HG03159 (cell line): ENCODE measurements around the gene SCCPDH.
"Not testable (repeated sequence)": the region's sequence is repeated elsewhere in the genome, so short reads cannot be mapped to it uniquely, and the experiment has no call there.

ENCODE experiments used
- ATAC-seq: cut with Tn5 transposase; IDR thresholded peaks from one replicate; pipeline ENCODE4 v1.9.1; 2021; ENCODE audit warnings: mild to moderate bottlenecking, moderate library complexity; ENCODE audit not compliant: unreplicated experiment

The SCCPDH gene

GRCh38 chr1:246724016-246724730, at the start of gene SCCPDH:
Gene SCCPDH (plus strand): TSS chr1:246724409. CDS start chr1:246724423, 14 bp downstream.
- peak; percentile 91 for ATAC-seq

DNA sequence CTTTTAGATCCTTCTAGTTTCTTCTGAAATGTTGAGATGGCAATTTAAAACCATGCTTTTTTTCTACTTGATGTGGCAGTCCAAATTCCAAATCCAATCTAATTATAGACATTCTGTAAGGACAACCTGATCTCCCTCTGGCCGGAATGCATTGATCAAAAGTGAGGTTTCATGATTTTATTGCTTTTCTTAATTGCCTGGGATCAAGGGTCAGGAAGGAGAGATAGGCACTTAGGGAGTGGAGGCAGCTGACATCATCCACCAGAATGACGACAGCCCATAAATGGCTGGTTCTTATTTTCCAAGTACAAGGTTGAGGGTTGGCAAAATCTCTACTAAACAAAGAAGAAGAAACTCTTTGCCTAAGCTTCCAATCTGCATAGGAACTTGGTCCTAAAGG, 46.4 kb upstream of the SCCPDH start:
- ATAC-seq, result no peak

GRCh38 chr1:246678816-246679793, 45.1 kb upstream of the SCCPDH start:
- ATAC-seq, result no peak

DNA sequence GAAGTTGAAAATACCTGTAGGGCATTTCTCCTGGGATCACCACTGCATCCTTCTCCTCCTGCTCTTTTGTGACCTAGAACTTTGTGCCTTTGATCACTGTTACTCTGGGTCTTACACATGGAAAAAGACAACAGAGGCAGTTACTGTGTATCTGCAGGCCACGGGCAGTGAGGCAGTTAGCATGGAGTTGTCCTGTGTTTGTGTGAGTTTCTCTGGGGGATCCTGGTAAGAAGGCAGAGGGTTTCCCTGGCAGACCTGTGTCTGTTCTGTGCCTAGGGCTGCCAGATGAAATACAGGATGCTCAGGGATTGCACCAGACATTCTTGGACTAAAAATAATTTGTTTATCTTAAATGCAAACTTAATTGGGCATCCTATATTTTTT, 44.4 kb upstream of the SCCPDH start:
- no peak for ATAC-seq

DNA sequence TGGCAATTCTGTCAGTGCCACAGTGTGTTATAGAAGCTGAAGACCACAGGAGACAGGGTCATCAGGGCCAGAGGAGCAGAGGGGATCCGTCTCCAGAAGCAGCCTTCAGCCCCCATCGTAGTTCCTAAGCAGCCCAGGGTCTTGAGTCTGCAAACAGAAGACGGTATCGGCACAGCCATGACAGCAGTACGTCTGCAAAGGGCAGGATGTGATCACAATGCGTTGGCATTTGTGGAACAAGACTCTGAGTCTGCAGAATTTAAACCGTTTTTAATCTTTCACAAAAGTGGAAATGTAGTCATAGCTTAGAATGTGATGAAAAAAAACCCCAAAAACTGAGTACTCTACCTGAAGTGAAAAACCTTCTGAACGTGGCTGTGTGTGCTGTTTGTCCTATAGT, 44.0 kb upstream of the SCCPDH start:
- no peak for ATAC-seq

DNA sequence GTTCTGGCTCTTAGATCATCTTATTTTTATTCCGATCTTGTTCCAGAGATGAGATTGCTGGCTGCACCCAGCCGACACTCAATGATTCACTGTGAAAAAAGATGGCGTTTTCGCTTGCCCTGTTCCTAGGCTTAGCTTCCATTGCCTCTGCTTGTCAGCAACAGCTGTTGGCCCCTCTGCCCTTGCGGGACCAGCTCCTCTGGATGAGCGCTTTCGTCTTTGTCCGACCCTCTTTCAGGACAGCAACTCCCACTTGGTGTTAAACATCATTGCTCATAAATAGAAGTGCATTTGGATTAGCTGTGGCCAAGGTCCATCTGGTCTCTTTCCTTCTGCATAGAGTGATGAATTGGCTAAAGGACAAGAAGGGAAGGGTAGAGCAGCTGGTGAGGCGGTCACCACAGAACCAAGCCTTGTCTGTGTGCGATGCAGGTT, 43.5 kb upstream of the SCCPDH start:
- no peak for ATAC-seq

- no peak for ATAC-seq
Measured at GRCh38 chr1:246681900-246682895, 42.0 kb upstream of the SCCPDH start.

DNA sequence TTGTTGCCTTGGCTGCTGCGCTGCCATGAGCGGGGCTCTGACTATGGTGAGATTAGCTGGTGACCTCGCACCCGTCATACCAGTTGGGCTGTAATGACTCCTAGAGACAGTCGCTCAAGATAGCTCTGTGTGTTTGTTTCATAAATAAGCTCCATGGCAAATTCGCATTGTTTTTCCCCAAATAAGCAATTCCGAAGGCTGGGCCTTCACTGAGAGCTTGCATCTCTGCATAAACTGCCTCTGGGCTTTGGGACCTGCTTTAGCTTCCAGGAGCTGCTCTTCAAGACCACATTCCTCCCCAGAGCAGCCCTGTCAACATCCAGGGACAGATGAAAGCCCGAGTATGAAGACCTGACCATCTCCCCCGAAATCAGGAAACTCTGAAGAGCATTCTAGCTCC, 40.7 kb upstream of the SCCPDH start:
- no peak for ATAC-seq

DNA sequence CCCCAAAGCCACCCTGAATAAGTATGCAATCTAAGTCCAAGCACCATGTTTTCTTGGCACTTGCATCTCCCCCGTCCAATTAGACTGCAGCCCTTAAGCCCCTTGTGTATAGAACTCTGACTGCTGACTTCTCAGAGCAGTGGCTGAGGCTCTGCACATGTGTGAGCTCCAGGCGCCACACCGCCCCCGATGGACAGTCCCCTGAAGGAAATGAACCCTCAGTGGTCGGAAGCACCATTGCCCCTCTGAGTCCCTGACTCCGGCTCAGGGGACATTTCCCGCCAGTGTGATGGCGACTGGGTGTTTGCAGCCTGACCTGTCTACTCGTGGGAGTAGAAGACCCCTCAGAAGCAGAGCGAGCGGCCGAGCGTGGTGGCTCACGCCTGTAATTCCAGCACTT, 37.2 kb upstream of the SCCPDH start:
- no peak for ATAC-seq

DNA sequence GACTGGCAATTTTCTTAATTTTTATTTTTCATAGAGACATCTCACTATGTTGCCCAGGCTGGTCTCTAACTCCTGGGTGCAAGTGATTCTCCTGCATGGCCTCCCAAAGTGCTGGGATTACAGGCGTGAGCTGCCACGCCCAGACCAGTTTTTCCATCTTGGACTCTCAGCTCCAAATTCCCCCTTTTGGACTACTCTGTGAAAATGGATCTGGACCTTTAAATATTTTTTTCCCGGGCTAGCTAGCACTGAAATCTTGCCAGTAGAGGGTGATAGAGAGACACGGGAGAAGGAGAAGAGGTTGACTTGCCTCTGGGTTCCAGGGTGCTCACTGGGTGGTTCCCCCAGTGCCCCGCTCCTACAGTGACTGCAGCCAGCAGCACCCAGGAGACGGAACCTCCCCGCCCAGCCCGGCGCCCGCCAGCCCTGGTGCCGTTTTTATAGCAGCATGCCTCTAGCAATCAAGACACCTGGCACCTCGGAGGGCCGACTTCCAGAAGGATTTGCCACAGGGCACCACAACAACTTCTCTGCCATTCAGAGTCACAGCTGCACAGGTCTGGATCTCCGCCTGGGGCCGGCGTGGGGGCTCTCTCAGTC, 34.7 kb upstream of the SCCPDH start:
- ATAC-seq, result peak; percentile 98

DNA sequence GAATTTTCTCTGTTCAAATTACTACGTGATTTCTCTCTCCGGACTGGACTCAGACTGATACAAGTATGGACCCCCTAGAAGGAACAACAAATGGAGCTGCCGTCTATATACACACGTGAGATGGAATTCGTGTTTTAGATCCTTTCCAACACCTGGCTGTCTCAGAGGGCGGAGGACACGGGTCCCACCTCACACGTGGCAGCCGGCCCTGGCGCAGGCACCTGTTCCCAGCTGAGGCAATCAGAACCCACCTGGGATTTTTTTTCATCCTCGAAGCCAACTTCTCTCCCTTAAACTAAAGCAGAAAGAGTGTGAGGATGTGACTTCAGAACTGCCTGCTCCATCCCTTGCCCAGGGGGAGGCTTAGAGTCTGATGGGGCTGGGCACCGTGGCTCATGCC, 34.1 kb upstream of the SCCPDH start:
- no peak for ATAC-seq

GRCh38 chr1:246691622-246692495, 32.4 kb upstream of the SCCPDH start:
- no peak for ATAC-seq

DNA sequence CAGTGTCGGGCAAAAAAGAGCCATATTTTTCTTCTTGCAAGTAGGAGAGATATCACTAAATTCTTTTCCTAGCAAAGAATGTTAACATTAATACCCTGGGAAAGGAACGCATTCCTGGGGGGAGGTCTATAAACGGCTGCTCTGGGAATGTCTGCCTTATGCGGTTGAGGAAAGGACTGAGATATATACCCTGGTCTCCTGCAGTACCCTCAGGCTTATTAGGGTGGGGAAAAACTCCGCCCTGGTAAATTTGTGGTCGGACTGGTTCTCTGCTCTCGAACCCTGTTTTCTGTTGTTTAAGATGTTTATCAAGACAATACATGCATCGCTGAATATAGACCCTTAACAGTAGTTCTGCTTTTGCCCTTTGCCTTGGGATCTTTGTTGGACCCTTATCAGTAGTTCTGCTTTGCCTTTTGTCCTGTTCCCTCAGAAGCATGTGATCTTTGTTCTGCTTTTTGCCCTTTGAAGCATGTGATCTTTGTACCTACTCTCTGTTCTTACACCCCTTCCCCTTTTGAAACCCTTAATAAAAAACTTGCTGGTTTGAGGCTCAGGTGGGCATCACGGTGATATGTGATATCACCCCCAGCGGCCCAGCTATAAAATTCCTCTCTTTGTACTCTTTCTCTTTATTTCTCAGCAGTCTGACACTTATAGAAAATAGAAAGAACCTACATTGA, 29.9 kb upstream of the SCCPDH start:
- ATAC-seq, result not testable (repeated sequence)

DNA sequence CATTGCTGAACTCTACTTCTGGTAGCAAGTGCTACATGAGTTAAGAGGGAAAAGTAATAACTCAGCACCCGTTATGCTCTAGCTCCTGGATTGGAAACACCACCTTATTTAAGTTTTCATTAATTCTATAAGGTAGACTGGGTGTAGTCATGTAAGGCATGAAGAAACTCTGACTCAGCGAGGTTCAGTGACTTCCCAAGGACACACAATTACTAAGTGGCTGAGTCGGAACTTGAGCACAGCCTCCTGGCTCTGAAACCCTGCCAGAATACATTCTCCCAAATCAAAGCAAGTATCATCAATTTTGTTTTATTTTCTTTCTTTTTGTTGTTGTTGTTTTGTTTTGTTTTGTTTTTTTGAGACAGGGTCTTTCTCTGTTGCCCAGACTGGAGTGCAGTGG, 29.1 kb upstream of the SCCPDH start:
- no peak for ATAC-seq

- no peak for ATAC-seq
Measured at GRCh38 chr1:246695666-246696065, 28.5 kb upstream of the SCCPDH start.

- ATAC-seq, result no peak
Measured at GRCh38 chr1:246698466-246699094, 25.6 kb upstream of the SCCPDH start.

GRCh38 chr1:246699095-246699735, 25.0 kb upstream of the SCCPDH start:
- ATAC-seq, result peak; percentile 89

- no peak for ATAC-seq
Measured at GRCh38 chr1:246703581-246703980, 20.6 kb upstream of the SCCPDH start.
